ENCODE measurements around the gene TRAPPC2B. TPM values are rescaled to one million over a fixed set of nuclear protein-coding genes. Genes with fewer than 3 reads are reported as not detected.

The TRAPPC2B gene
- total RNA-seq, 1 donor from 2014 or later: 28.7 TPM

- DNase-seq (ENCODE audit: low read depth): no peak
- no peaks in the 10 kb centered on the region for H3K36me3 ChIP-seq (ENCODE audit: control insufficient read depth, insufficient read depth, low read length)
- no peak overlapping the region for H3K4me3 ChIP-seq (ENCODE audit: low read depth, low read length)
- no peaks in the 10 kb centered on the region for H3K27me3 ChIP-seq (ENCODE audit: control insufficient read depth, insufficient read depth, low read length)
- TF ChIP-seq, protein P1, sequence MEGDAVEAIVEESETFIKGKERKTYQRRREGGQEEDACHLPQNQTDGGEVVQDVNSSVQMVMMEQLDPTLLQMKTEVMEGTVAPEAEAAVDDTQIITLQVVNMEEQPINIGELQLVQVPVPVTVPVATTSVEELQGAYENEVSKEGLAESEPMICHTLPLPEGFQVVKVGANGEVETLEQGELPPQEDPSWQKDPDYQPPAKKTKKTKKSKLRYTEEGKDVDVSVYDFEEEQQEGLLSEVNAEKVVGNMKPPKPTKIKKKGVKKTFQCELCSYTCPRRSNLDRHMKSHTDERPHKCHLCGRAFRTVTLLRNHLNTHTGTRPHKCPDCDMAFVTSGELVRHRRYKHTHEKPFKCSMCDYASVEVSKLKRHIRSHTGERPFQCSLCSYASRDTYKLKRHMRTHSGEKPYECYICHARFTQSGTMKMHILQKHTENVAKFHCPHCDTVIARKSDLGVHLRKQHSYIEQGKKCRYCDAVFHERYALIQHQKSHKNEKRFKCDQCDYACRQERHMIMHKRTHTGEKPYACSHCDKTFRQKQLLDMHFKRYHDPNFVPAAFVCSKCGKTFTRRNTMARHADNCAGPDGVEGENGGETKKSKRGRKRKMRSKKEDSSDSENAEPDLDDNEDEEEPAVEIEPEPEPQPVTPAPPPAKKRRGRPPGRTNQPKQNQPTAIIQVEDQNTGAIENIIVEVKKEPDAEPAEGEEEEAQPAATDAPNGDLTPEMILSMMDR (IDR thresholded peaks at IDR 0.05; ENCODE audit: insufficient read depth, low read length, poor library complexity, severe bottlenecking): peak; percentile 61
Measured at GRCh38 chr19:57406516-57407123, 43.3 kb downstream of the TRAPPC2B start.

DNA sequence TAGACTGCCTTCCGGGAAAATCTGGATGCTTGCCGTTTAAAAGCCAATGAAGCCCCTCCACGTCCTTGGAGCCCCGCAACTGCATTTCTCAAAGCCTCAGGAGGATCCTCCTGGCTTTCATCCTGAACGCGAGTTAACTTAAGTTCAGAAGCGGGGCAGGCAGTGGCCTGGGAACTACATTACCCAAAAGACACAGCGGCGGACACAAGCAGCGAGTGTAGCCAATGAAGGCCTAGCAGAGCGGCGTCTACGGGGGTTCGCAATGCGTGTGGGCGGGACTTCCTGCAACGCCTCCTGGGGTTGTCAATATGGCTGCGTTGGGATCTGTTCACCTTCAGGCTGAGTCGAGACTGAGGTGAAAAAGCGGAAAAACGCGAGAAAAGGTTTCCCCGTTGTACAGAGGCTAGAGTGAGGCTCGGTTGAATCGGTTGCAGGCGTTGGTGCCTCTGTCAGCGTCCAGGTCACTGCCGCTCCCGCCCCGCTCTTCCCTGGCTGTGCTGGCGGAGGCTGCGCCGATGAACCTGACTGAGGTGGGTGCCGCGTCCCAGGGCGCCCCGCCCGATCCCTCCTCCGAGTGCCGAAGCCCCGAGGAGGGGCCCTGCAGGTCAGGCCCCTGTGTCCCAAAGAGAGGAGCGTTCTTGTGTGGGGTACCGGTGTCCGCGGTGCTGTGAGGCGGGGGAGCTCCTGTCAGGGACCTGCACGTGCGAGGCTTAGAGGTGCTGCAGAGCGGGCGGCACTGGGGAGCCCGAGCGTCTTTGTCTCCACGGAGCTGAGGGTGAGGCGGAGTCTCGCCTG lies 47.7 kb downstream of the TRAPPC2B start, which contains the start of gene ZNF17:
TSS of gene ZNF17 (plus strand) at position 285 of the 795 bp plus-strand sequence. CDS start 2,455 bp downstream, outside the sequence.
- DNase-seq (ENCODE audit: low read depth): peak; percentile 85
- H3K36me3 ChIP-seq (ENCODE audit: control insufficient read depth, insufficient read depth, low read length): peaks cover 2% of the 10 kb centered on the region
- peak within 1 kb of the TSS; percentile 94 for H3K4me3 ChIP-seq (ENCODE audit: low read depth, low read length)
- TF ChIP-seq, protein P1 (IDR thresholded peaks at IDR 0.05; ENCODE audit: insufficient read depth, low read length, poor library complexity, severe bottlenecking): no peak
- H3K27me3 ChIP-seq (ENCODE audit: control insufficient read depth, insufficient read depth, low read length): no peaks in the 10 kb centered on the region

Other genes starting within 250 kb of the TRAPPC2B start
- not detected in 2 replicates for gene USP29, start 243.6 kb upstream of the TRAPPC2B start, total RNA-seq
- gene ZIM3, start 218.3 kb upstream of the TRAPPC2B start, total RNA-seq: not detected in 2 replicates
- gene DUXA, start 196.1 kb upstream of the TRAPPC2B start, total RNA-seq: not detected in 2 replicates
- 44.3 and 59.1 TPM in 2 replicates for gene ZNF264, start 172.1 kb upstream of the TRAPPC2B start, total RNA-seq
- 1.0 and 4.4 TPM in 2 replicates for gene AURKC, start 132.5 kb upstream of the TRAPPC2B start, total RNA-seq
- gene ZNF805, start 122.9 kb upstream of the TRAPPC2B start, total RNA-seq: 18.7 and 19.2 TPM in 2 replicates
- 122 and 134 TPM in 2 replicates for gene ZNF460, start 83.1 kb upstream of the TRAPPC2B start, total RNA-seq
- gene ZNF543, start 43.1 kb upstream of the TRAPPC2B start, total RNA-seq: 9.8 and 12.4 TPM in 2 replicates
- 8.0 and 8.3 TPM in 2 replicates for gene ZNF304, start 12.3 kb upstream of the TRAPPC2B start, total RNA-seq
- 1.7 and 6.0 TPM in 2 replicates for gene ZNF547, start within 50 bp of the TRAPPC2B start, total RNA-seq
- 12.4 and 13.1 TPM in 2 replicates for gene ZNF548, start 26.3 kb downstream of the TRAPPC2B start, total RNA-seq
- gene ZNF17, start 47.6 kb downstream of the TRAPPC2B start, total RNA-seq: 4.5 and 6.3 TPM in 2 replicates
- 10.4 and 14.3 TPM in 2 replicates for gene ZNF749, start 71.8 kb downstream of the TRAPPC2B start, total RNA-seq
- 0.41 and 0.54 TPM in 2 replicates for gene VN1R1, start 93.6 kb downstream of the TRAPPC2B start, total RNA-seq
- 9.2 and 10.0 TPM in 2 replicates for gene ZNF772, start 114.0 kb downstream of the TRAPPC2B start, total RNA-seq
- 11.4 and 16.8 TPM in 2 replicates for gene ZNF419, start 124.2 kb downstream of the TRAPPC2B start, total RNA-seq
- gene ZNF773, start 136.4 kb downstream of the TRAPPC2B start, total RNA-seq: 7.9 and 11.2 TPM in 2 replicates
- 4.8 and 5.1 TPM in 2 replicates for gene ZNF549, start 163.8 kb downstream of the TRAPPC2B start, total RNA-seq
- 5.1 and 6.8 TPM in 2 replicates for gene ZNF550, start 196.3 kb downstream of the TRAPPC2B start, total RNA-seq
- gene ZNF416, start 215.4 kb downstream of the TRAPPC2B start, total RNA-seq: 5.5 and 6.0 TPM in 2 replicates
- 6.8 and 9.3 TPM in 2 replicates for gene ZIK1, start 220.6 kb downstream of the TRAPPC2B start, total RNA-seq
- 3.2 and 6.6 TPM in 2 replicates for gene ZNF530, start 236.3 kb downstream of the TRAPPC2B start, total RNA-seq

Data from kidney epithelial cell (primary cell).